ENCODE data around the gene CASQ2.

DNA sequence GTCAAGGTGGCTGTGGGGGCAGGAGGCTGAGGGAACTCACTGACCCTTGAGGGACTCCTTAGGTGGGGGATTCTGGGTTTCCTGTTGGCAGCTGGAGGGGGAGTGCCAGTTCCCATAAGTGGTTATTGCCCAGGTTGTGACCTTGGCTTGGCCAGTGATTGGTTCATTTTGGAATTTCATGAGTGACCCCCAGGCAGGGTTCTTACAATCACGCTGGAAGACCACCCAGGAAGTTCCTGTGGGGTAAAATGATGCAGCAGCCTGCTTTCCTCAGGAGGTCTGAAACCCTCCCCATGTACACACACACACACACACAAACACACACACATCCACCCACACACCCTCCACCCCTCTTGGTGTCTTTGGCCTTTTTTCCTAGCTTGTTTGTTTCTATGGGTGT lies 109.9 kb downstream of the CASQ2 start:
- TF ChIP-seq POLR2A (IDR thresholded peaks at IDR 0.05), result no peak
- TF ChIP-seq, protein P1, sequence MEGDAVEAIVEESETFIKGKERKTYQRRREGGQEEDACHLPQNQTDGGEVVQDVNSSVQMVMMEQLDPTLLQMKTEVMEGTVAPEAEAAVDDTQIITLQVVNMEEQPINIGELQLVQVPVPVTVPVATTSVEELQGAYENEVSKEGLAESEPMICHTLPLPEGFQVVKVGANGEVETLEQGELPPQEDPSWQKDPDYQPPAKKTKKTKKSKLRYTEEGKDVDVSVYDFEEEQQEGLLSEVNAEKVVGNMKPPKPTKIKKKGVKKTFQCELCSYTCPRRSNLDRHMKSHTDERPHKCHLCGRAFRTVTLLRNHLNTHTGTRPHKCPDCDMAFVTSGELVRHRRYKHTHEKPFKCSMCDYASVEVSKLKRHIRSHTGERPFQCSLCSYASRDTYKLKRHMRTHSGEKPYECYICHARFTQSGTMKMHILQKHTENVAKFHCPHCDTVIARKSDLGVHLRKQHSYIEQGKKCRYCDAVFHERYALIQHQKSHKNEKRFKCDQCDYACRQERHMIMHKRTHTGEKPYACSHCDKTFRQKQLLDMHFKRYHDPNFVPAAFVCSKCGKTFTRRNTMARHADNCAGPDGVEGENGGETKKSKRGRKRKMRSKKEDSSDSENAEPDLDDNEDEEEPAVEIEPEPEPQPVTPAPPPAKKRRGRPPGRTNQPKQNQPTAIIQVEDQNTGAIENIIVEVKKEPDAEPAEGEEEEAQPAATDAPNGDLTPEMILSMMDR (IDR thresholded peaks at IDR 0.05), result no peak

All from testis (tissue), 2 donors.